HG02623 (cell line): Measurements from ENCODE around the gene MKNK1.

Experiments
- ATAC-seq: cut with Tn5 transposase; IDR thresholded peaks from one replicate; pipeline ENCODE4 v1.9.1; 2021; ENCODE audit warnings: moderate library complexity; ENCODE audit not compliant: unreplicated experiment

MKNK1 gene

GRCh38 chr1:46568461-46568891, 35.6 kb downstream of the MKNK1 start:
- no peak for ATAC-seq

DNA sequence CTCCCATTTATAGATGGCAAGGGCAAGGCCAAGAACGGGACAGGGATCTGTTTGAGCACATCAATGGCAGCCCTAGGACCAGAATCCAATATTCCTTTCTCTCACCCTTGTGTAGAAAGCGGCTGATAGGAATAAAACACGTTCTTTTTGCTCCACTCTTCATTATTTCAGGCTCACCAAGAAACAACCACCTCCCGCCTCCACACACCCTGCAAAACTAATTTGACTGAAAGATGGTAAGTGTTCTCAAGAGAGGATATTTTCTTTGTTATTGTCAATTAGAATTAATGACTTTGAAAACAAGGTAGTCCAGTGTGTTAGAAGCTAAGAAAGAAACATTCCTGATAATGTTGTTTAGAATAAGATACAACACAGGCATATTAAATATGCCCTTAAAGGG, 40.7 kb downstream of the MKNK1 start:
- no peak for ATAC-seq

- ATAC-seq: no peak
Measured at GRCh38 chr1:46562498-46562897, 41.6 kb downstream of the MKNK1 start.

DNA sequence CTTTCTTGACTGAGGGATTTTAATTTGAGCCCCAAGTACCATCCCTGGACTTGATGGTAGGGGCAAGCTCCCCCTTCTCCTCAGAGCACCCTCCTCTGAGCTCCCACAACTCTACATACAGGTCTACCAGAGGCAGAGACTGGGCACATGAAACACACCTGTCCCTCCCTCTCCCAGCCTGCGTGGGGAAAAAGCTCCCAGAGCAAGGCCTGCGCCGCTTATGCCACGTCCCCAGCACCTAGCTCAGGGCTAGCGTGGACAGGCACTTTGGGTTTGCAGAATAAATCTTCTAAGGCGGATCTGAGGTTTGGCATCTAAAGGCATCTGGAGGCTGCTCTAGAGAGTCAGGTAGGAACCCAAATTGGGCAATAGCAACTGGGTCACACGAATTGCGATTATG, 45.1 kb downstream of the MKNK1 start:
- no peak for ATAC-seq

DNA sequence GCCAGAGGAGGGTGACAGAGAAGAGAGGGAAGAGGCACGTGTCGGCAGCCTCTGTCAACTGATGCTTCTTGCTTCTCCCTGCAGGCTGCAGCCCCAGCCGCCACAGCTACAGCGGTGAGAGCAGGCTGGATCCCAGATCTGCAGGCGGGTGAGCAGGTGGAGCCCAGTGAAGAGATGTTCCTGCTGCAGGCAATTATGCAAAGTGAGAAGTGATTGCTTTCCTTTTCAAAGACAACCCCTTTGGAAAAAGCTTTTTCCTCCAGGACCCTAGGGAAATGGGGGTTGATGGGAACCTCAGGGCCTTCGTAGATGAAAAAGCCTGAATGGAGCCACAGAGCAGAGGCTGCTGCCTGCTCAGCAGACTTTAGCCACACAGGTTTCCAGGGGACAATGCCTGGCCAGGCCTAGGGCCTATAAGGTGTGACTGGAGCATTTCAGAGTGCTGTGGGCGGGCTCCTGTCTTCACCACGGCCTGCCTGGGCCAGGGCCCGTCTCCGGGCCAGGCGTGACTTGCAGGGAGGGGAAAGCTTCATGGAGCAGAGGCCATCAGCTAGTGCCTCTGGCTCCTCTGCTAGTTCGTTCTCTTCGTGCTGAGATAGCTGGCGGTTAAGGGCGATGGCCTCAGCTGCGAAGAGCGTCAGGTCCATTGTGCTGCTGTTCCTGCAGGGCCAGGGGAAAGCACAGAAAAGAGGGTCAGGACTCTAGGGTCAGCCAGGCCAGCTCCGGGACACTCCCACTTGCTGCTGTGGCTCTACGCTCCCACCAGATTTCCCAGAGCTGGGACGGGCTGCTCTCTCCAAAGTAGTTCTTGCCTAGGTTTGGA, 45.7 kb downstream of the MKNK1 start:
- no peak for ATAC-seq

DNA sequence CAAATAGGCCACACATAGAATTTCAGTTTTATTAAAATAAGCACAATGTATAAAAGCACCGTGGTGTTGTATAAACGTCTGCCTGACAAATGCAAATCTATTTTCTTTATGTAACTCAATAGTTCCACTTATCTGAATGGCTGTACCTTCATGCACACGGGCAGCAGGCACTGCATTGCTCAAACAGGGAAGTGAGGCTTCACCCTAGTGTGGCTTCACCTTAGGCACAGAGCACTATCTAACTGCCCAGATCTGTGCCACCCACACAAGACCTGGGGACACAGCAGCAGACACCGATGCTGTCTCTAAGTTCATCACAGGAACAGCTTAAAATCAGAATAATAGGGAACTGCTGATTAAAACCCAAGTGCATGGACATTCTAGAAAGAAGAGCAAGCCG, 46.7 kb downstream of the MKNK1 start:
- ATAC-seq: no peak

GRCh38 chr1:46556822-46557221, 47.2 kb downstream of the MKNK1 start:
- no peak for ATAC-seq

DNA sequence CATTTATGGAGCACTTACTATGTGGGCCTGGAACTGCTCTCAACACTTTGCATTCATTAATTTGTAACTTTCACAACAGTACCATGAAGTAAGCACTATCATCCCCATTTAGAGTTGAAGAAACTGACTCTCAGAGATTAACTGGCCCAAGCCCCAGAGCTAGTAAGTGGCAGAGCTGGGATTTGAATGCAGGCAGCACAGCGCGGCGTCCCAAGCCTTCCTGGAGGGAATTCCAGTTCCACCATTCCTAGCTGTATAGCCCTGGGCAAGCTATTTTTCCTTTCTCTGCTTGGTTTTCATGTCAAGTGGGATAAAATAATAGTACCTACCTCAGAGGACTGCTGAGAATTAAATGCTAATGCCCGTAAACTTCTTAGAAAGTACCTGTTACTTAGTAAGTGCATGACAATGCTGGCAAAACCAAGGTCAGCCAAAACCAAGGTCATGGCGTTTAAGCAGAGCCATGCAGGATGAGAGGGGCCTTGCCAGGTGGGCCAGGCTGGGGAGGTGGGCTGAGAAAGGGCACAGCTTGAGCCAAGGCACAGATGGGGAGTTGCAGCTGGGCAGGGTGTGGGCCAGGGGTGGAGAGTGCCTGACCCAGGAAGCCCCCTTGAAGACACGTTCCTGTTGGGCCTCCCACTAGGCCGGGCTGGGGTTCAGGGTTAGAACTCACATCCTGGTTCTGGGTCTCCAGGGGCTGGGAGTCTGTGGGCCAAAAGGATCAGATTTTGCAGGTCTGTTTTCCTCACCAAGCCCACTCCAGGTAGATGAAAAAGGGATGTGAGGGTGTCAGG, 48.0 kb downstream of the MKNK1 start:
- no peak for ATAC-seq

DNA sequence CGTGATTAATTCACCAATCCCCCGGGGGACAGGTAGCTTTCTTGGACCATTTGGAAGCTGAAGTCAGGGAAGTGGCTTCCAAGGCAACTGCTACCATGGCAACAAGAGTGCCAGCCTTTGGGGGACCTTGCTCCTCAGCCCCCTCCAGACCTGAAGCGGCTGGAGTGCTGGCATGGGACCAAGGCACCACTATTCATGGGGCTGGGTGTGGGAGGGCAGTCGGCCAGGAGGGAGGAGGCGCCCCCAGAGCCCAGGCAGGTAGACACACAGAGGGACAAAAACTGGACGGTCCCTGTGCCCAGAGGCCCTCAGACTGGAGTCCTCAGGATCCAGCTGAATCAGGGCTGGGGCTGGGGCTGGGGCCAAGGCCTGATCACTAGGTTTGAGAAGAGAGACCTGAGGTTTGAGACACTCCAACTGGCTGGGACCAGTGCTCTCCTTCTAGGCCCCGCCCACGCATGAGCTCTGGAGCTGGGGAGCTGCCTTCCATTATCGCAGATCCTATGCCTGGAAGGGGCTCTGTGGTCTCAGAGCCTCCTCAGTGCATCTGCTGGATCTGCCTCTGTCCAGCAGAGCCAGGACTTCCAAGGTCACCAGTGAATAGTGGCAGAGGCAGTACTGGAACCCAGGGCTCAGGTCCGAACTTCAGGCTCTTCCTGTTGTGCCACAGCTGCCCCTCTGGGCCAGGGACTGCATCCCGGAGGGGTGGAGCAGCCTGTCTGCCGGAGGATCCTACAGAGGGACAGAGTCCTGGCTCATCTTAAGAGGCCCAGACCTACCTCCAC, 49.3 kb downstream of the MKNK1 start:
- no peak for ATAC-seq

DNA sequence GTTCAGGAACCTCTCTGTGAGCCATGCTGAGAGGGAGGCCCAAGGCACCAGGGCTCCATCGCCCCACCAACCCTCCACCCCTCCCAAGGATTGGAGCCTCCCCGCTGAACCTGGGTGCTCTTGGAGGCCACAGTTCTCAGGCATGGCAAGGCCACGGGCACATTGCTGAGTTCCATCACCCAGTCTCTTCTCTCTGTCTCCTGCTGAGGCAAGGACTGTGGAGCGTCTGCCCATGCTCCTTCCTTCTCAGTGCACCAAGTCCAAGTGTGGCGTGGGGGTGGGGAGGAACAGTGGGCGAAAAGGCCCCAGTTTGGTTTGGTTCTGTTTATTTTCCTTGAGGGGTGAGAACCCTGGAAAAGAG, 49.9 kb downstream of the MKNK1 start:
- no peak for ATAC-seq

GRCh38 chr1:46553506-46553905, 50.6 kb downstream of the MKNK1 start:
- ATAC-seq: no peak

GRCh38 chr1:46552357-46553237, 51.5 kb downstream of the MKNK1 start:
- ATAC-seq: no peak

GRCh38 chr1:46551597-46552095, 52.4 kb downstream of the MKNK1 start, which contains the start of gene KNCN:
KNCN (minus strand) TSS chr1:46551647; CDS start chr1:46551215, 432 bp downstream.
- ATAC-seq: no peak

DNA sequence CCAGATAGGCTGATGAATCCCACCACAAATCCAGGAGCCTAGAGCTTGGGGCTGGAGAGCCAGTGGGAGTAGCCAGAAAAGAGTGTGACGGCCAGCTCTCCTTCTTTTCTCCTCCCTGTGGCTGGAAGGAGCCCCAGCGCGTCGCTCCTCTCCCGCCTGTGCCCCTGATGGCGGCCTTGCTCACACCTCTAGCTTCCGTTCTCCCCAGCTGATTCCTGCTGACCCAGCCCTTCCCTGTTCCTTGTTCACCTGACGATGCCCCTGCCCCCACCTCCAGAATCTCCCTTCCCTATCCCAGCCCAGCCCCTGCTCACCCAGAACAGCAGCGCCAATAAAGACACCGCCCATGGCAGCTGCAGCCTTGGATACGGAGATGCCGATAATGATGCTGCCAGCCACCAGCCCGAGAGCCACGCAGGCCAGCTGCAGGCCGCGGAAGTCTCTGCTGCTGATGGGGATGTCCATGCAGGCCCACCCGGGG, 53.3 kb downstream of the MKNK1 start:
- no peak for ATAC-seq

DNA sequence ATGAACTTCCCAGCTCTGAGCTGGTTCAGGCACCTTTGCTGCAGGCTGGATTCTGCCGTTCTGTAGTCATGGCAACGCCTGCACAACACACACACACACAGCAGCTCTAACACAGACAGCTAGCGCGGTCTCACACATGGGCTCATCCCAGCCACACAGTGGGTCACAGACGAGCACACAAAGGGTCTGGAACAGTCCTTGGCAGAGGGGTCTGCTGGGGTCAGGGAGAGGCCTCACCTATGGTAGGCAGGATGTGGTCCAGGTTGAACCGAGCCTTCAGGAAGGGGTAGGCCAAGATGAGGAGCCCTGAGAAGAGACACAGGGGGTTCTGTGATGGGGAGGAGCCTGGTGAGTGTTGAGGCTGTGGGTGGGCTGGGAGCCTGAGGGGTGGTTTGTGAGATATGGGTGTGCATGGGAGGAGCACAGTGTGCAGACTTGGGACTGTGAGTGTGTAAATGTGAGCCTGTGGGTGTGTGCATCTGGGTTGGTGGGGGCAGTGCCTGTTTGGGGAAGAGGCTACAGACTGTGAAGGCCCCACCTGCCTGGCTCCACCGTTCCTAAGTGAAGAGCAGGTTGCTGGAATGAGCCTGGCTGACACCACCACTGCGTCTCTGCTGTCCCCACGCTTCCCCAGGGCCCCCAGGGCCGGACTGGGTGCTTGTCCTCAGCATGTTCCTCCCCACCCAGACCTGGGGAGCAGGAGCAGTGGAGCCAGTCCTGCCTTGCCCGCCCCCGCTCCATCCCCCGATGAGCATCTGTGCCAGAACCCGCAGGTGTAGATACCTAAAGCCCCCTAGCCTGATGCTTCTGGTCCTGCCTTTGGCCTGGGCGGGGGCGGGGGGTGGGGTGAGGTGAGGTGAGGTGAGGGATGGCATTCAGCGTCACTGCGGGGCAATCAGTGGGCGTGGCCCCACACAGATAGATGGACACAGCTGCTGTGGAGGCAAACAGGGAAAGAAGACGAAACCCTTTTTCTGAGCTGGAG, 54.1 kb downstream of the MKNK1 start:
- no peak for ATAC-seq

DNA sequence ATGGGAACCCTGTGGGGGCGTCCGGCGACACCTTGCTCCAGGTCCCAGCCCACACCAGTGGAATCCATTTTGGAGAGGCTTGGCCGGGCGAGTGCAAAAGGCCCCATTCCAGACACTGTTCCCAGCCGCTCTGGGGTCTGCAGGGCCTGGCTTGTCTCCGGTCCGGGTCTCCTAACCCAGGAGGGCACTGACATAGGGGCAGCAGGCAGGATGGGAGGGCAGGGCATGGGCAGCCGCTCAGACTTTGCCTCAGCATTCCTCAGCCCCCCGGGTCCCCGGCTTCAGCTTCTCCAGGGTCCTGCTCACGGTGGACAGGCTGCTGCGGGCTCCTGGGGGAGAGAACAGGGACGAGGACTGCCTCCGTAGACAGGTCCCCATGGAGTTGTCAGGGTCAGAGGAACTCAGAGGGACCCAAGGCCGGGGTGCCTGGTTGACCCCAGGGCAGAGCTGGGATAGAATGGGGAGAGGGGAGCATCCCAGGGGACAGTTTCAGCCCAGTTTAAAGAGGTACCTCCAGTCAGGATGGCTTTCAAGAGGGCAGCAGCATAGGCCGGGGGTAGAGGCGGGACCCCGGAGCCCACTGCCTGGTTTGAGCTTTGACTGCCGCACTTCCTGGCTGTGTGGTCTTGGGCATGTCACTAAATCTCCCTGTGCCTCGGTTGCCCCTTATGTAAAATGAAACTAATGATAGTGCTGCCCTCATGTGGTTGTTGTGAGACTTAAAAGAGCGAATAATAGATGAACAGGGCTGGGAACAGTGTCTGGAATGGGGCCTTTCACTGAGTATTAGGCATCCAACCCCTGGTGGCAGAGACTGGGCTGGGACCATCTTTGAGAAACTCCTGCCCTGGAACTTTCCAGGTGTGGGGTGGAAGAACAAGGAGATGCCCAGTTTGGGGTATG, 56.3 kb downstream of the MKNK1 start:
- ATAC-seq: no peak

DNA sequence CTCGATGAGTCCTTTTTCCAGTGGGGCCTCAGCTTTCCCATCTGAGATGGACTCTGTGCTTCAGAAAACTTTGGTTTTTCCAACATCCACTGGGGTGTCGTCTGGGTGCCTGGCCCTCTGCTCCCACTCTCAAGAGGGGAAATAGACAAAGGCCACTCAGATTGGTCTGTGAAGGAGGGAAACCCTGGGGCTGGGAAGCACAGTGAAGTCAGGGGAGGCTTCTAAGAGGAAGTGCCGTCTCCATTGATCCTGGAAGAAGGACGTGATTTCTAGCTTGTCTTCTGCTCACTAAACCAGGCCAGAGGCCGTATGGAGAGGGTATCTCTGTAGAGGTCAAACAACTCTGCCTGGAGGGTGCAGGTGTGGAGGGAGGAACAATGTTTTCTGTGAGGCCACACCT, 57.9 kb downstream of the MKNK1 start:
- no peak for ATAC-seq

DNA sequence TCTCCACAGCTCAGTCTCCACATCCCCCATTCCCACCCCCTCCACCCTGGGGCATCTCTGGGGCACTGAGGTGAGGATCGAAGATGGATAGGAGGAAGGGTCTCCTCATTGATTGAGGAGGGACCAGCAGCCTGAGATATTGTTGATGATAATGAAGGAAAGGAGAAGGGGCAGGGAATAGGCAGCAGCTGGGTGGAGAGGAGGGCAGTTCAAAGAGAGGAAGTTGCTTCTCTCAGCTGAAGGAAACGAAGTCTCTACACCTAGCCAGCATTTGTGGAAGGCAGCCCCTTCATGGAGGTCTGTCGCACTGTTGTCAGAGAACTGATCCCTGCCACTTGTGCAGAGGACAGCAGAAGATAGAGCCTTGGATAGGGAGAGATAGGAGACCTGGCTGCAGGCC, 58.3 kb downstream of the MKNK1 start:
- ATAC-seq: no peak
